Measurements from ENCODE around the gene WDR26. TPM values are rescaled to one million over a fixed set of nuclear protein-coding genes. Genes with fewer than 3 reads are reported as not detected.

Gene WDR26
- total RNA-seq, 1 experiment from 2014 or later: 156 TPM

DNA sequence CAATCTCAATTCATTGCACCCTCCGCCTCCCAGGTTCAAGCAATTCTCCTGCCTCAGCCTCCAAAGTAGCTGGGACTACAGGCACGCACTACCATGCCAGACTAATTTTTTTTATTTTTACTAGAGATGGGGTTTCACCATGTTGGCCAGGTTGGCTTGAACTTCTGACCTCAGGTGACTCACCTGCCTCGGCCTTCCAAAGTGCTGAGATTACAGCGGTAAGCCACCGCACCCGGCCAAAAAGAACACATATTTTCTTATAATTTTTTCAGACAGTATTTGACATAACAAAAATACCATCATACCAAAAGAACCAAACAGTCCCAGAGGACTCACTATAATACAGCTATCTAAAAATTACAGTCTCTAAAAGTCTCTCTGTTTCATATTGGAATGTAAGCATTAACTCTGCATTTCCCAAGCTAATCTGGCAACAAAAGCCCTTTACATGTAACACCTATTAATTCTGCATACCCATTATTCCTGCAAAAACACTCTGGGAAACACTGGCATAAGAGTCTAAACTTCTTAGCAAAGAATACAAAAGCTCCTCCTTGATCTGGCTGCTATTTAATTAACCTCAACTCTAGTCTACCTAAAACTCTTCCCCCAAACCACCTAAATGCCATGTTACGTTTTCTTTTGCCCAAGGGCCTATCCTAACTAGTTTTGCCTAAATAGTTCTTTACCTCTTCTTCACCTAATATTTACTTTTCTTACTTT is 26.9 kb downstream of the WDR26 start:
- no TSS peak for BruUV-seq (replicated peaks)
- H3K4me1 Mint-ChIP-seq (ENCODE audit: insufficient read depth, unreplicated experiment): peaks cover 25% of the 10 kb centered on the region
- CTCF ChIA-PET: interaction anchor here (0.7 to 2.9 kb wide), 13 partner anchors 8 to 516 kb away, joined by 3 to 41 read pairs (median 4); no protein-coding TSS in a partner anchor
- intact Hi-C loops (cut with micrococcal nuclease): loop anchor here (2.0 kb wide), 1 partner anchor 49 kb away; no protein-coding TSS in a partner anchor
- no peak overlapping the region for H3K4me3 Mint-ChIP-seq (ENCODE audit: unreplicated experiment)
- TF ChIP-seq, protein P1, sequence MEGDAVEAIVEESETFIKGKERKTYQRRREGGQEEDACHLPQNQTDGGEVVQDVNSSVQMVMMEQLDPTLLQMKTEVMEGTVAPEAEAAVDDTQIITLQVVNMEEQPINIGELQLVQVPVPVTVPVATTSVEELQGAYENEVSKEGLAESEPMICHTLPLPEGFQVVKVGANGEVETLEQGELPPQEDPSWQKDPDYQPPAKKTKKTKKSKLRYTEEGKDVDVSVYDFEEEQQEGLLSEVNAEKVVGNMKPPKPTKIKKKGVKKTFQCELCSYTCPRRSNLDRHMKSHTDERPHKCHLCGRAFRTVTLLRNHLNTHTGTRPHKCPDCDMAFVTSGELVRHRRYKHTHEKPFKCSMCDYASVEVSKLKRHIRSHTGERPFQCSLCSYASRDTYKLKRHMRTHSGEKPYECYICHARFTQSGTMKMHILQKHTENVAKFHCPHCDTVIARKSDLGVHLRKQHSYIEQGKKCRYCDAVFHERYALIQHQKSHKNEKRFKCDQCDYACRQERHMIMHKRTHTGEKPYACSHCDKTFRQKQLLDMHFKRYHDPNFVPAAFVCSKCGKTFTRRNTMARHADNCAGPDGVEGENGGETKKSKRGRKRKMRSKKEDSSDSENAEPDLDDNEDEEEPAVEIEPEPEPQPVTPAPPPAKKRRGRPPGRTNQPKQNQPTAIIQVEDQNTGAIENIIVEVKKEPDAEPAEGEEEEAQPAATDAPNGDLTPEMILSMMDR (IDR thresholded peaks at IDR 0.05; ENCODE audit: unreplicated experiment): no peak
- peaks cover 96% of the 10 kb centered on the region for H3K36me3 Mint-ChIP-seq (ENCODE audit: insufficient read depth, unreplicated experiment)
- peak overlapping the region; percentile 7 for H3K27ac Mint-ChIP-seq (ENCODE audit: low read depth, unreplicated experiment)
- H3K9me3 Mint-ChIP-seq (ENCODE audit: unreplicated experiment): no peaks in the 10 kb centered on the region
- H3K27me3 Mint-ChIP-seq (ENCODE audit: insufficient read depth, unreplicated experiment): no peaks in the 10 kb centered on the region
- POLR2A ChIA-PET: interaction anchor here (0.5 to 6.5 kb wide), 21 partner anchors 8 to 253 kb away, joined by 3 to 84 read pairs (median 3); partner anchors contain the start of gene WDR26
- peak; percentile 86 for DNase-seq (ENCODE audit: unreplicated experiment)

DNA sequence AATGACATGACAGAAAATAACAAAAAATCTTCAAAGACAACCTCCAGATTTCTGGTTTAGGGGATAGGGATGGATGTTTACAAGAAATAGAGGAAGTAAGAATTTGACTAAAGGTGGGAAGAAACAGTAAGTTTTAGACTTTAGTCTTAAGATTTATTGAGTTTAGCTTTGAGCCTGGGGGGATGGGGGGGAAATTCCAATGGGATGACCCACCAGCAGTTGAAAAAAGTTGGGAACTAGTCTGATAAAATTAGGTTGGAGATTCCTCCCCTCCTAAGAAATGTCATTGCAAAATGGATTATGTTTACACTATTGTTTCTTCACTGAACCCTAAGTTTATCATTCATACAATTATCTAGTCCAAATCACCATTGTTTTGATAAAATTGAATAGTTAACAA is 28.4 kb downstream of the WDR26 start:
- H3K27me3 Mint-ChIP-seq (ENCODE audit: insufficient read depth, unreplicated experiment): no peaks in the 10 kb centered on the region
- BruUV-seq (replicated peaks): no TSS peak
- ChIA-PET POLR2A (interaction anchor here (0.6 to 4.9 kb wide), 8 partner anchors 11 to 138 kb away, joined by 3 to 29 read pairs (median 4); no protein-coding TSS in a partner anchor), CTCF (interaction anchor here (0.6 to 2.9 kb wide), 6 partner anchors 11 to 789 kb away, joined by 3 to 41 read pairs (median 3); no protein-coding TSS in a partner anchor)
- no peak overlapping the region for H3K4me3 Mint-ChIP-seq (ENCODE audit: unreplicated experiment)
- no peaks in the 10 kb centered on the region for H3K9me3 Mint-ChIP-seq (ENCODE audit: unreplicated experiment)
- peaks cover 96% of the 10 kb centered on the region for H3K36me3 Mint-ChIP-seq (ENCODE audit: insufficient read depth, unreplicated experiment)
- DNase-seq (ENCODE audit: unreplicated experiment): no peak
- H3K27ac Mint-ChIP-seq (ENCODE audit: low read depth, unreplicated experiment): peak overlapping the region; percentile 32
- TF ChIP-seq, protein P1 (IDR thresholded peaks at IDR 0.05; ENCODE audit: unreplicated experiment): no peak
- intact Hi-C loops (cut with micrococcal nuclease): no loop called here
- peaks cover 25% of the 10 kb centered on the region for H3K4me1 Mint-ChIP-seq (ENCODE audit: insufficient read depth, unreplicated experiment)

DNA sequence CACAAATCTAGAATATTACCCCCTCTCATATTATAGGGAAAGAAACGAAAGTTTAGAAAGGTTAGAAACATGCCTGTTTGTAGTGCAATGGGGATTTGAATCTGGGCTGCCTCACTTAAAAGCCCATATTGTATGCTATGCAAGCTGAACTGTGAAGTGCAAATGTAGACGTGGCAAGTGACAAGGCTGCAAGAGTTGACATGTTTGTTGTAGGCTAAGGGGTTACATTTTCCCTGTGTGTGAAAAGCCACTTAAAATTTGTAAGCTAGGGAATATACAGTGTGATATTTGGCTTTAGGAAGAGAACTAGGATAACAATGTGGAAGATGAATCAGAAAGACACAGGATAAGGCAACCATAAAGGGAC is 29.0 kb downstream of the WDR26 start:
- BruUV-seq (replicated peaks): no TSS peak
- ChIA-PET POLR2A (interaction anchor here (0.8 to 4.9 kb wide), 11 partner anchors 11 to 52 kb away, joined by 3 to 29 read pairs (median 7); partner anchors contain the start of gene WDR26), CTCF (interaction anchor here (0.5 to 5.1 kb wide), 6 partner anchors 10 to 517 kb away, joined by 3 to 42 read pairs (median 4); no protein-coding TSS in a partner anchor)
- Mint-ChIP-seq H3K9me3 (ENCODE audit: unreplicated experiment) (no peaks in the 10 kb centered on the region), H3K27me3 (ENCODE audit: insufficient read depth, unreplicated experiment) (no peaks in the 10 kb centered on the region), H3K4me1 (ENCODE audit: insufficient read depth, unreplicated experiment) (peaks cover 25% of the 10 kb centered on the region), H3K27ac (ENCODE audit: low read depth, unreplicated experiment) (no peak overlapping the region), H3K4me3 (ENCODE audit: unreplicated experiment) (no peak overlapping the region), H3K36me3 (ENCODE audit: insufficient read depth, unreplicated experiment) (peaks cover 96% of the 10 kb centered on the region)
- no peak for DNase-seq (ENCODE audit: unreplicated experiment)
- intact Hi-C loops (cut with micrococcal nuclease): no loop called here
- TF ChIP-seq, protein P1 (IDR thresholded peaks at IDR 0.05; ENCODE audit: unreplicated experiment): no peak

DNA sequence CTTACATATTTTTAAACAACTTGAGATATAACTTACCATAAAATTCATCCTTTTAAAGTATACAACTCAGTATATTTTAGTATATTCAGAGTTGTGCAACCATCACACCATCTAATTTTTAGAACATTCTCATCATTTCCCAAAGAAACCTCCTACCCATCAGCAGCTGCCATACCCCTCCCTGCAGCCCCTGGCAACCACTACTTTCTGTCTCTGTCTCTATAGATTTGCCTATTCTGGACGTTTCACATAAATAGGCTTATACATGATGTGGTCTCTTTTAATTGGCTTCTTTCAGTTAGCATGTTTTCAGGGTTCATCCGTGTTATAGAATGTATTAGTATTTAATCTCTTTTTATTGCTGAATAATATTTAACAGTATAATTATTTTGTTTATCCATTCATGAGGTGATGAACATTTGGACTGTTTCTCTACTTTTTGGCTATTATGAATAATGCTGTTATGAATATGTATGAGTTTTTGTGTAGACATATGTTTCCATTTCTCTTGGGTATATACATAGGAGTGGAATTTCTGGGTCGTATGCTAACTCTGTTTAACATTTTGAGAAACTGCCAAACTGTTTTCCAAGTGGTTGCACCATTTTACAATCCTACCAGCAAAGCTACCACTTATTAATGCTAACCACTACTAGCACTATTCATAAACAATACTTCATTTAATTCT is 29.5 kb downstream of the WDR26 start:
- H3K27me3 Mint-ChIP-seq (ENCODE audit: insufficient read depth, unreplicated experiment): no peaks in the 10 kb centered on the region
- BruUV-seq (replicated peaks): no TSS peak
- H3K4me3 Mint-ChIP-seq (ENCODE audit: unreplicated experiment): no peak overlapping the region
- CTCF ChIA-PET: interaction anchor here (0.5 to 5.1 kb wide), 7 partner anchors 10 to 1651 kb away, joined by 3 to 42 read pairs (median 4); no protein-coding TSS in a partner anchor
- H3K9me3 Mint-ChIP-seq (ENCODE audit: unreplicated experiment): no peaks in the 10 kb centered on the region
- peaks cover 96% of the 10 kb centered on the region for H3K36me3 Mint-ChIP-seq (ENCODE audit: insufficient read depth, unreplicated experiment)
- TF ChIP-seq, protein P1 (IDR thresholded peaks at IDR 0.05; ENCODE audit: unreplicated experiment): no peak
- intact Hi-C loops (cut with micrococcal nuclease): no loop called here
- H3K4me1 Mint-ChIP-seq (ENCODE audit: insufficient read depth, unreplicated experiment): peaks cover 25% of the 10 kb centered on the region
- POLR2A ChIA-PET: interaction anchor here (0.7 to 4.9 kb wide), 16 partner anchors 10 to 93 kb away, joined by 3 to 26 read pairs (median 4); partner anchors contain the start of gene WDR26
- no peak for DNase-seq (ENCODE audit: unreplicated experiment)
- no peak overlapping the region for H3K27ac Mint-ChIP-seq (ENCODE audit: low read depth, unreplicated experiment)

Measured in MCF 10A (cell line).